Prostate gland (tissue), 2 donors: ENCODE results near the gene ATE1.

Experiments
- CTCF ChIP-seq, 4 experiments: fragments of 200-600 bp in 2 of 4; fragments of 450-650 bp in 2 of 4; sonication (generic) in 2 of 4; IDR thresholded peaks; 1 replicate in 3 of 4; 2 replicates in 1 of 4; pipeline ENCODE4 v1.5.1; 2016 to 2019; ENCODE audit warnings: antibody characterized with exemption in 4 of 4, mild to moderate bottlenecking in 2 of 4, moderate library complexity in 2 of 4
- POLR2A ChIP-seq: fragments of 450-650 bp; IDR thresholded peaks from one replicate; pipeline ENCODE4 v1.6.1; 2016; ENCODE audit warnings: antibody characterized with exemption, mild to moderate bottlenecking
- POLR2AphosphoS5 ChIP-seq: sonication (generic); formaldehyde crosslinking; IDR thresholded peaks from one replicate; pipeline ENCODE4 v1.6.1; 2017; ENCODE audit warnings: antibody characterized with exemption

GRCh38 chr10:121959671-121960070, 31.8 kb upstream of the ATE1 start:
- no peak for TF ChIP-seq CTCF (IDR thresholded peaks at IDR 0.05)
- TF ChIP-seq POLR2A = no peak
- no peak for TF ChIP-seq POLR2AphosphoS5
